Measurements from ENCODE around the gene SYT7. TPM values are rescaled to one million over a fixed set of nuclear protein-coding genes. Genes with fewer than 3 reads are reported as not detected.
A peak's percentile ranks its signal among the peaks of the same experiment; 100 is the strongest.

The SYT7 gene
- total and polyA plus RNA-seq, 2 of the 8 experiments (the other 6 are each of a cell fraction or from before 2014, with no cell fraction given) = 9.6 to 10.5 TPM

- H4K8ac ChIP-seq (ENCODE audit: extremely low read depth, insufficient read depth, low read length) = no peak overlapping the region
- no peaks in the 10 kb centered on the region for H3K9me3 ChIP-seq (ENCODE audit: insufficient read depth in 2 of 2, low read depth in 1 of 2, low read length in 1 of 2)
- FAIRE-seq (no peak), DNase-seq (ENCODE audit: low read depth in 1 of 2, low spot score in 2 of 2) (no peak)
- no peak overlapping the region for H2BK120ac ChIP-seq (replicated peaks; ENCODE audit: low read depth, low read length)
- H3K4me1 ChIP-seq (replicated peaks in 1 of 4; ENCODE audit: control insufficient read depth in 3 of 4, insufficient read depth in 4 of 4, low read length in 3 of 4) = peaks cover 0 to 23% (median 17%) of the 10 kb centered on the region in 4 experiments; a peak in 6 of 7 replicates
- H4K20me1 ChIP-seq (replicated peaks in 1 of 2; ENCODE audit: control insufficient read depth in 1 of 2, insufficient read depth in 2 of 2, low read length in 2 of 2) = peaks cover 0 to 2% of the 10 kb centered on the region in 2 experiments
- H3K14ac ChIP-seq (ENCODE audit: insufficient read length) = no peak overlapping the region
- no peaks in the 10 kb centered on the region for H3K79me1 ChIP-seq (ENCODE audit: low read depth, low read length)
- H3K27ac ChIP-seq (ENCODE audit: low read depth, low read length) = no peak overlapping the region
- no peak overlapping the region for H2BK5ac ChIP-seq (ENCODE audit: low read depth, low read length)
- H3K23me2 ChIP-seq (ENCODE audit: low read depth, low read length) = no peaks in the 10 kb centered on the region; the same call in 1 of the 2 replicates
- no peak overlapping the region for H3K4me3 ChIP-seq (ENCODE audit: extremely low read depth in 1 of 4, insufficient read depth in 2 of 4, low read depth in 3 of 4, low read length in 4 of 4)
- H2BK12ac ChIP-seq (ENCODE audit: low read depth, low read length) = no peak overlapping the region
- H3K18ac ChIP-seq (ENCODE audit: extremely low read depth, low read length) = no peak overlapping the region
- no peaks in the 10 kb centered on the region; a peak in 1 of 8 replicates for H3K36me3 ChIP-seq (ENCODE audit: control insufficient read depth in 2 of 4, insufficient read depth in 4 of 4, low read length in 3 of 4)
- no peak overlapping the region for H3K56ac ChIP-seq (replicated peaks; ENCODE audit: insufficient read length, low read depth, low read length)
- H3K23ac ChIP-seq (ENCODE audit: insufficient read length) = no peak overlapping the region
- H3K4me2 ChIP-seq (ENCODE audit: insufficient read depth in 1 of 2, low read depth in 2 of 2, low read length in 2 of 2) = no peak overlapping the region
- no peaks in the 10 kb centered on the region for H3K79me2 ChIP-seq (ENCODE audit: control insufficient read depth in 1 of 2, insufficient read depth in 2 of 2, low read length in 2 of 2)
- POLR2A ChIA-PET (ENCODE audit: partially characterized antibody) = interaction anchor here (1.0 to 1.5 kb wide), 2 partner anchors 30 to 58 kb away, joined by 3 to 4 read pairs; partner anchors contain the start of genes CPSF7 and SDHAF2
- TF ChIP-seq MAX (IDR thresholded peaks at IDR 0.05) (no peak), SP1 (IDR thresholded peaks at IDR 0.05; ENCODE audit: low read depth, low read length) (no peak), TCF12 (IDR thresholded peaks at IDR 0.05; ENCODE audit: low read depth, low read length) (no peak), E2F6 (IDR thresholded peaks at IDR 0.05) (no peak), NRF1 (IDR thresholded peaks at IDR 0.05; ENCODE audit: low read depth, low read length) (no peak), PHF8 (conservative IDR thresholded peaks at IDR 0.05; ENCODE audit: low read depth, low read length) (no peak)
- TF ChIP-seq, protein P1, sequence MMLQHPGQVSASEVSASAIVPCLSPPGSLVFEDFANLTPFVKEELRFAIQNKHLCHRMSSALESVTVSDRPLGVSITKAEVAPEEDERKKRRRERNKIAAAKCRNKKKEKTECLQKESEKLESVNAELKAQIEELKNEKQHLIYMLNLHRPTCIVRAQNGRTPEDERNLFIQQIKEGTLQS (IDR thresholded peaks at IDR 0.05; ENCODE audit: insufficient read depth, low read depth, low read length) = no peak
- 0 out of 7 replicates have a peak, but pooled peaks cover 0 to 2% (median 0%) of the 10 kb centered on the region in 4 experiments for H3K27me3 ChIP-seq (replicated peaks in 1 of 4; ENCODE audit: control insufficient read depth in 3 of 4, extremely low read depth in 1 of 4, insufficient read depth in 3 of 4, low read length in 3 of 4)
- H3K9ac ChIP-seq (replicated peaks in 1 of 4; ENCODE audit: extremely low read depth in 1 of 4, low read depth in 3 of 4, low read length in 3 of 4) = no peak overlapping the region
- peak overlapping the region; percentile 65 for H2BK15ac ChIP-seq (ENCODE audit: low read length)
- H2AK5ac ChIP-seq (ENCODE audit: low read depth, low read length) = no peak overlapping the region
- no peak overlapping the region for H3K4ac ChIP-seq (replicated peaks; ENCODE audit: insufficient read length, low read depth, low read length)
- peak overlapping the region; percentile 72 for H4K91ac ChIP-seq (replicated peaks; ENCODE audit: insufficient read length, low read length)
- H2AFZ ChIP-seq (ENCODE audit: low read length) = no peak overlapping the region
- no peak overlapping the region; the same call in 1 of the 2 replicates for H2BK20ac ChIP-seq (ENCODE audit: low read length)
- CTCF ChIA-PET (ENCODE audit: partially characterized antibody) = interaction anchor here (0.8 to 57.8 kb wide), 6 partner anchors 10 to 151 kb away, joined by 3 to 2106 read pairs (median 9); partner anchors contain the start of gene LRRC10B
- 95% methylated on average over 4 of the region's 4 CpGs; no CpG with 5 or more reads in 1 of the 2 experiments for WGBS, 2 experiments (ENCODE audit: extremely low coverage in 1 of 2, insufficient coverage in 1 of 2, insufficient read length in 1 of 2, insufficient replicate concordance in 2 of 2, low coverage in 1 of 2, low lambda C conversion rate in 2 of 2, missing lambda C conversion rate in 1 of 2)
- H4K5ac ChIP-seq (ENCODE audit: insufficient read length, low read depth, low read length) = no peak overlapping the region
These were observed 93.4 kb downstream of the SYT7 start for GRCh38 chr11:61487342-61488025.

All from H1 (cell line).